Breast epithelium (tissue), 4 donors: ENCODE results near the gene RILP. TPM values are rescaled to one million over a fixed set of nuclear protein-coding genes. Genes with fewer than 3 reads are reported as not detected.

Source experiments
- DNase-seq, 2 donors: peaks; one replicate each; pipeline ENCODE4 v3.0.0-alpha.2; 2019; ENCODE audit warnings: low spot score in 2 of 2
- H3K27ac ChIP-seq, 2 donors: fragments of 200-600 bp; sonication (generic) in 1 of 2; one replicate each; pipeline ENCODE4 v1.5.1; 2016 to 2019; ENCODE audit warnings: mild to moderate bottlenecking in 1 of 2
- H3K27me3 ChIP-seq, 2 donors: fragments of 200-600 bp; sonication (generic) in 1 of 2; one replicate each; pipeline versions ENCODE4 v1.5.1 to v1.6.0; 2017 to 2019; ENCODE audit warnings: control low read depth in 1 of 2, mild to moderate bottlenecking in 1 of 2
- H3K36me3 ChIP-seq: fragments of 200-600 bp; one replicate; pipeline ENCODE4 v1.5.1; 2019
- H3K4me1 ChIP-seq, 2 donors: fragments of 200-600 bp; sonication (generic); one replicate each; pipeline ENCODE4 v1.5.1; 2016 to 2019; ENCODE audit warnings: control low read depth in 1 of 2
- H3K4me3 ChIP-seq, 3 donors: fragments of 200-600 bp; sonication (generic); 1 replicate in 2 of 3; 2 replicates in 1 of 3; pipeline ENCODE4 v1.5.1; 2016 to 2019; ENCODE audit warnings: mild to moderate bottlenecking in 3 of 3, moderate library complexity in 2 of 3
- H3K9me3 ChIP-seq, 2 donors: fragments of 200-600 bp; sonication (generic) in 1 of 2; one replicate each; pipeline ENCODE4 v1.5.1; 2016 to 2019; ENCODE audit warnings: control low read depth in 1 of 2
- POLR2A ChIP-seq: fragments of 450-650 bp; IDR thresholded peaks from one replicate; pipeline ENCODE4 v1.6.1; 2016; ENCODE audit warnings: antibody characterized with exemption, mild to moderate bottlenecking, moderate library complexity
- POLR2AphosphoS5 ChIP-seq, 3 donors: sonication (generic); formaldehyde crosslinking; IDR thresholded peaks; one replicate each; pipeline ENCODE4 v1.6.1; 2017; ENCODE audit warnings: antibody characterized with exemption in 3 of 3
- intact Hi-C: fragments of 100-400 bp; cut with DNase I; formaldehyde crosslinking; loops from one replicate; pipeline ENCODE4 v1.15.1; 2023; ENCODE audit warnings: low total_unique reads
- total RNA-seq, 3 donors: library from RNA; depleted of rRNA; stranded (reverse); fragments of >200 nt; gene quantifications; one replicate each; pipeline ENCODE4 v1.1.0, GENCODE V29; 2016
- TF ChIP-seq, protein P1 (sequence below), 3 donors: fragments of 450-650 bp; IDR thresholded peaks; one replicate each; pipeline ENCODE4 v1.5.1; 2016 to 2017; ENCODE audit warnings: antibody characterized with exemption in 3 of 3, mild to moderate bottlenecking in 3 of 3, moderate library complexity in 3 of 3

The RILP gene
- total RNA-seq, 3 donors from 2014 or later: 15.4 to 42.7 (median 31.1) TPM

DNA sequence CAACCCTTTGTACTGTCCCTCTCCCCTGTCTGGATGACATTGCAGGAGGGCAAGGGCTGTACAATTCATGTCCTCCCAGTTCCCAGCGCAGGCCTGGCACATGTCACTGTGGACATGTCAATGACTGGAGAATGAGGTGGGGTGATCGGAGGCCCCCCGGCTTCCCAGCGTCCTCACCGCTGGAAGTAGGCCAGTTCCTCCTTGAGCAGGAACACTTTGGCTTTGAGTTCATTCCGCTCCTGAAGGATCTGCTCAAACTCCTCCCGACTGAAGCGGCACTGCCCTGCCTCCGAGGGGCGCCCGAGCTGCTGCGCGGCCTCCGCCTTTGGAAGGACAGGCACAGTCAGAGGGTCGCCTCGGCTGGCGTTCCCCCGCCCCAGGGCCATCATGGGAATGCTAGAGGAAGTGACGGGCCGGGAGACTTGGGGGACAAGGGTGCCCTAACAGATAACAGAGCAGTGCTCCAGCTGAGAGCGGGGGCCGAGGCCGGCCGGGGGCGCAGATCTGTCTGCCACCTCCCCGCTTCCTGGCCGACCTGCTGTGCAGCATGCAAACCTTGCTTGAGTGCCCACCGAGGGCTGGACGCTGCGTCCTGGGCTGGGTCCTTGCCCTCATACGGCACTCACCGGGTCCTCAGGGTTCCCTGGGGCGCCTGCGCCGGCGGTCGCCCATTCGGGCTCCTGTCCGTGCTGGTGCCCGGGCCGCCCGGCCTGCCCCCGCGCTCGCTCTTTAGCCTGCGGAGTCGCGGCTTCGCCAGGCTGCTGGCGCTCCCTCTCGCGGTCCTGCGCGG lies 1.3 kb downstream of the RILP start:
- Histone ChIP-seq H3K36me3 (peaks cover 4% of the 10 kb centered on the region), H3K4me3 (peak overlapping the region; percentile 73 to 80 (median 75)), H3K9me3 (no peaks in the 10 kb centered on the region), H3K27ac (peak overlapping the region; percentile 75 to 92), H3K4me1 (peaks cover 0 to 12% of the 10 kb centered on the region in 2 donors), H3K27me3 (no peaks in the 10 kb centered on the region)
- DNase-seq: no peak
- TF ChIP-seq, protein P1, sequence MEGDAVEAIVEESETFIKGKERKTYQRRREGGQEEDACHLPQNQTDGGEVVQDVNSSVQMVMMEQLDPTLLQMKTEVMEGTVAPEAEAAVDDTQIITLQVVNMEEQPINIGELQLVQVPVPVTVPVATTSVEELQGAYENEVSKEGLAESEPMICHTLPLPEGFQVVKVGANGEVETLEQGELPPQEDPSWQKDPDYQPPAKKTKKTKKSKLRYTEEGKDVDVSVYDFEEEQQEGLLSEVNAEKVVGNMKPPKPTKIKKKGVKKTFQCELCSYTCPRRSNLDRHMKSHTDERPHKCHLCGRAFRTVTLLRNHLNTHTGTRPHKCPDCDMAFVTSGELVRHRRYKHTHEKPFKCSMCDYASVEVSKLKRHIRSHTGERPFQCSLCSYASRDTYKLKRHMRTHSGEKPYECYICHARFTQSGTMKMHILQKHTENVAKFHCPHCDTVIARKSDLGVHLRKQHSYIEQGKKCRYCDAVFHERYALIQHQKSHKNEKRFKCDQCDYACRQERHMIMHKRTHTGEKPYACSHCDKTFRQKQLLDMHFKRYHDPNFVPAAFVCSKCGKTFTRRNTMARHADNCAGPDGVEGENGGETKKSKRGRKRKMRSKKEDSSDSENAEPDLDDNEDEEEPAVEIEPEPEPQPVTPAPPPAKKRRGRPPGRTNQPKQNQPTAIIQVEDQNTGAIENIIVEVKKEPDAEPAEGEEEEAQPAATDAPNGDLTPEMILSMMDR (IDR thresholded peaks at IDR 0.05): peak; percentile 54 to 86 (median 67)
- no peak for TF ChIP-seq POLR2A
- TF ChIP-seq POLR2AphosphoS5 (IDR thresholded peaks at IDR 0.05): no peak
- intact Hi-C loops: loop anchor here (10.0 kb wide), 1 partner anchor 384 kb away; no protein-coding TSS in a partner anchor

DNA sequence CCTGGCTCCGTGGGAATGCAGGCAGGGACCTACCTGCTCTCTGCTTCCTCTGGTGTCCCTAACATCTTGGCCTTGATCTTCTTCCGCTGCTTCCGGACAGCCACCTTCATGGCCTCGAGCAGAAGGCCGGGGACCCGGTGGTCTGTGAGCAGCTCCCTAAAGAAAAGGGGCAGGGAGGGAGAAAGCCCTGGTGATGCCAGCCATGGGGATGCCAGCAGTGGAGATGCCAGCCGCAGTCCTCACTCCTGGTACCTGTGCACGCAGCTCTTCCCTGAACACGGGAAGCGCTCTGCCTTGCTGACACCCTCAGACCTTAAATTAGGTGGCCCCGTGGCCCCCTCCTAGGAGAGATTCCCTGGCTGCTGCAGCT lies 1.9 kb downstream of the RILP start:
- peak overlapping the region in 2 of 3 donors; percentile 73 to 75 for H3K4me3 ChIP-seq
- TF ChIP-seq POLR2AphosphoS5 (IDR thresholded peaks at IDR 0.05) (no peak), POLR2A (no peak)
- TF ChIP-seq, protein P1 (IDR thresholded peaks at IDR 0.05): no peak
- H3K9me3 ChIP-seq: no peaks in the 10 kb centered on the region
- no peak for DNase-seq
- no peaks in the 10 kb centered on the region for H3K27me3 ChIP-seq
- H3K27ac ChIP-seq: peak overlapping the region in 1 of 2 donors; percentile 75
- intact Hi-C loops: loop anchor here (10.0 kb wide), 1 partner anchor 383 kb away; no protein-coding TSS in a partner anchor
- H3K4me1 ChIP-seq: peaks cover 0 to 12% of the 10 kb centered on the region in 2 donors
- H3K36me3 ChIP-seq: no peaks in the 10 kb centered on the region

DNA sequence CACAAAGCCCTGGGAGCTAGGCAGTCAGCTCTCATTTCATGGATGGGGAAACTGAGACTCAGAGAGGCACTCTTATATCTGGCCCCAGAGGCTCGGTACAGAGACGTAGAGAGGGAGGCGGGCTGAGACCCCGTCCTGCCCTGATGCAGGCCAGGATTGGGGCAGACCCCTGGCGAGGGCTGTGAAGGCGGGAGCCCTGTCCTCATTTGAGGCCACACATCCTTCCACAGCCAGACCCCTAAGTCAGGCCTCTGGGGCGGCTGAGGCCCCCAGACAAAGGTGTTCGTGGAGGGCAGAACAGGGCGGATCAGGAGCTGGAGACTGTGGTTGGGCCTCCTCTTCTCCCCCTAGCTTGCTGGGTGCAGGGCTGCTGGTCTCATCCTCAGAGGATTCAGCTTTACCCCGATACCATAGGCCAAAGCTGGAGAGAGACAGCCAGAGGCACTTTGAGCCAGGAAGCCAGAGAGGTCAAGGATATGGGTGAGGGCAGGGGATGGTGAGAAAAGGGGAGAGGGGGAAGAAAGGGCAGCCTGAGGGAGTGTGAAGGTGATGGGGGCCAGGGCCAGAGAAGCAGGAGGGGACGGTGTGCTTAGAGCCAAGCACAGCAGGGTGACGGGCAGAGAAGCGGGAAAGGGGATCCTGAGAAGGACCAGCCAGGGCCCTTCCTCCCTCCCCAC lies 3.3 kb downstream of the RILP start:
- Histone ChIP-seq H3K27me3 (no peaks in the 10 kb centered on the region), H3K4me1 (peaks cover 0 to 12% of the 10 kb centered on the region in 2 donors), H3K9me3 (no peaks in the 10 kb centered on the region), H3K27ac (peak overlapping the region in 1 of 2 donors; percentile 43), H3K36me3 (no peaks in the 10 kb centered on the region), H3K4me3 (no peak overlapping the region)
- intact Hi-C loops: loop anchor here (10.0 kb wide), 1 partner anchor 382 kb away; no protein-coding TSS in a partner anchor
- no peak for DNase-seq
- TF ChIP-seq POLR2A (no peak), POLR2AphosphoS5 (IDR thresholded peaks at IDR 0.05) (no peak)
- TF ChIP-seq, protein P1 (IDR thresholded peaks at IDR 0.05): no peak

DNA sequence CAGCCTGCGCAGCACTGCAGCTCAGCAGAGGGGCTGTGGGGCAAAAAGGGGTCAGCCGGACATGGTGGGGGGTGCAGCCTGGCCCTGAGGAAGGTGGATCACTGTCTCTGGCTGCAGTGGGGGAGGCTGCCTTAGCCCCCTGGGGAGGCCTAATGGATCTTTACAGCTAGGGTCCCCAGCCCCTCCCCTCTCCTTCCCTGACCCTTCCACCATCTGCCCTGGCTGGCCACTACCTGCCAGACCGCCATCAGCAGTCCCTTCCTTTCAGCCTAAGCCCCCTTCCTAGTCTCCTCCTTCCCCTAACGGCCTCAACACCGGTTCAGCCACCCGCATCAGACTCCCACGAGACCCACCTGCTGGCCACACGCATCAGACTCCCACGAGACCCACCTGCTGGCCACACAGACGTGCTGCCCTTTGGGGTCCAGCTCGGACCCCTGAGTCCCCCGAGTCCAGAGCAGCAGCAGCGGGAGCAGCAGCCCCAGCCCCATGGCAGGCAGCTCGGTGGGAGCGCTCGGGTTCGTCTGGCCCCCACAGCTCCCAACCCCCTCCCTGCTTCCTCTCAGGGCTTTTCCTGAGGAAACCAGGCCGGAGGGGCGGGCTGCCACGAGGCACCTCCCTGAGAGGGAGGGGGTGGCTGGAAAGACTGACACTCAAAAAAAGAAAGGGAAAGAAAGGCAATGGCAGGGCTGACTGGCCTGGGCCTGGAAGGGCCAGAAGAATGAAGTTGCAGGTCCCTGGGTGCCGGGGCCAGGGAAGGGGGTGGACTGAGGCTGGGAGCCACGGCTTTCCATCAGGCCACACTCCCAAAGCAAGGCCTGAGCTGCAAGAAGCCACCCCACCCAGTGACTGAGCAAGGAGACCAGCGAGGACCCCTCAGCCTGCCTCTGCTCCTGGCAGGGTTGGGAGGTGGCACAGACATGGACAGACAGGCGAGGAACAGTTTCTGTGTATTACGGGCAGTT lies 4.2 kb downstream of the RILP start, which contains the start of gene SCARF1:
Gene SCARF1, minus strand, starts transcription at position 526 of the 965 bp plus-strand sequence. Its CDS starts 35 bp downstream, at position 491.
- Histone ChIP-seq H3K27me3 (no peaks in the 10 kb centered on the region), H3K4me1 (peaks cover 0 to 9% of the 10 kb centered on the region in 2 donors), H3K9me3 (no peaks in the 10 kb centered on the region), H3K36me3 (no peaks in the 10 kb centered on the region), H3K4me3 (peak within 1 kb of the TSS; percentile 34 to 73 (median 59)), H3K27ac (peak within 1 kb of the TSS in 1 of 2 donors; percentile 67)
- intact Hi-C loops: loop anchor here (10.0 kb wide), 1 partner anchor 381 kb away; no protein-coding TSS in a partner anchor
- TF ChIP-seq POLR2AphosphoS5 (IDR thresholded peaks at IDR 0.05) (no peak), POLR2A (no peak)
- TF ChIP-seq, protein P1 (IDR thresholded peaks at IDR 0.05): no peak
- DNase-seq: no peak
